ENCODE results near the gene HK2.

Gene HK2

GRCh38 chr2:74942263-74942662, 108.3 kb downstream of the HK2 start:
- no peak for DNase-seq
